Esophagus squamous epithelium (tissue), 5 donors: ENCODE data around the gene ENTREP3. TPM values are rescaled to one million over a fixed set of nuclear protein-coding genes. Genes with fewer than 3 reads are reported as not detected.

Experiments used
- DNase-seq: peaks from one replicate; lab custom pipeline; 2025; lab: John Stamatoyannopoulos, UW
- H3K27ac ChIP-seq, 4 donors: fragments of 200-600 bp; sonication (generic); one replicate each; pipeline ENCODE4 v1.5.1; 2016 to 2019; ENCODE audit warnings: mild to moderate bottlenecking in 1 of 4
- H3K27me3 ChIP-seq, 4 donors: fragments of 200-600 bp; sonication (generic); 1 replicate in 3 of 4; 2 replicates in 1 of 4; pipeline versions ENCODE4 v1.5.1 to v1.6.0; 2017 to 2021; ENCODE audit warnings: antibody characterized with exemption in 1 of 4
- H3K36me3 ChIP-seq, 3 donors: fragments of 200-600 bp; sonication (generic); one replicate each; pipeline ENCODE4 v1.5.1; 2016 to 2019
- H3K4me1 ChIP-seq, 3 donors: fragments of 200-600 bp; sonication (generic); one replicate each; pipeline ENCODE4 v1.5.1; 2017 to 2019
- H3K4me3 ChIP-seq, 4 donors: fragments of 200-600 bp; sonication (generic); 1 replicate in 3 of 4; 2 replicates in 1 of 4; pipeline ENCODE4 v1.5.1; 2016 to 2019; ENCODE audit warnings: mild to moderate bottlenecking in 2 of 4, moderate library complexity in 1 of 4
- H3K9me3 ChIP-seq, 3 donors: fragments of 200-600 bp; sonication (generic); one replicate each; pipeline ENCODE4 v1.5.1; 2016 to 2019
- CTCF ChIP-seq, 6 experiments: fragments of 450-650 bp in 4 of 6; fragments of 200-600 bp in 2 of 6; sonication (generic) in 2 of 6; IDR thresholded peaks; one replicate each; pipeline ENCODE4 v1.5.1; 2016 to 2019; ENCODE audit warnings: antibody characterized with exemption in 6 of 6, mild to moderate bottlenecking in 4 of 6, moderate library complexity in 4 of 6
- POLR2A ChIP-seq, 4 donors: fragments of 450-650 bp; IDR thresholded peaks; one replicate each; pipeline ENCODE4 v1.6.1; 2017; ENCODE audit warnings: antibody characterized with exemption in 4 of 4, mild to moderate bottlenecking in 4 of 4, moderate library complexity in 3 of 4
- WGBS, 2 donors: methylation state at CpG; one replicate each; pipeline ENCODE4 v1.1.5; 2018; 5-methylcytosine and 5-hydroxymethylcytosine counted together
- intact Hi-C: fragments of 100-400 bp; cut with DNase I; formaldehyde crosslinking; loops from one replicate; pipeline ENCODE4 v1.15.0; 2022
- total RNA-seq, 4 donors: library from RNA; depleted of rRNA; stranded (reverse); fragments of >200 nt; gene quantifications; one replicate each; pipeline ENCODE4 v1.1.0, GENCODE V29; 2016
- donor health status: DM: yes; HTN: yes; CAD: no.

The ENTREP3 gene
- total RNA-seq, 4 donors from 2014 or later: 10.5 to 27.9 (median 16.1) TPM

- TF ChIP-seq POLR2A (IDR thresholded peaks at IDR 0.05): no peak
- TF ChIP-seq CTCF (IDR thresholded peaks at IDR 0.05): peak; percentile 76 to 92 (median 86)
- 5 to 15% methylated on average over 8 to 9 of the region's 13 CpGs for WGBS, 2 donors
- intact Hi-C loops: loop anchor here (5.0 kb wide), 1 partner anchor 35 kb away; a partner anchor contains a TSS
- Histone ChIP-seq H3K36me3 (peaks cover 0 to 20% (median 0%) of the 10 kb centered on the region in 3 donors), H3K4me3 (peak overlapping the region in 3 of 4 donors; percentile 79 to 87 (median 84)), H3K4me1 (peaks cover 21 to 47% (median 26%) of the 10 kb centered on the region in 3 donors), H3K27ac (peak overlapping the region; percentile 97 to 99 (median 98)), H3K27me3 (no peaks in the 10 kb centered on the region), H3K9me3 (no peaks in the 10 kb centered on the region)
- DNase-seq: peak; percentile 46
Measured at GRCh38 chr1:155206891-155207805, 48.1 kb downstream of the ENTREP3 start.

GRCh38 chr1:155205969-155206593 is 49.2 kb downstream of the ENTREP3 start:
- TF ChIP-seq POLR2A (IDR thresholded peaks at IDR 0.05): no peak
- peak overlapping the region in 1 of 4 donors; percentile 98 for H3K27ac ChIP-seq
- no peaks in the 10 kb centered on the region for H3K9me3 ChIP-seq
- no peak for DNase-seq
- intact Hi-C loops: loop anchor here (5.0 kb wide), 1 partner anchor 36 kb away; a partner anchor contains a TSS
- peaks cover 0 to 20% (median 0%) of the 10 kb centered on the region in 3 donors for H3K36me3 ChIP-seq
- 43 to 79% methylated on average over 4 to 6 of the region's 9 CpGs for WGBS, 2 donors
- no peaks in the 10 kb centered on the region for H3K27me3 ChIP-seq
- H3K4me3 ChIP-seq: no peak overlapping the region
- H3K4me1 ChIP-seq: peaks cover 21 to 46% (median 26%) of the 10 kb centered on the region in 3 donors

- H3K4me3 ChIP-seq: no peak overlapping the region
- WGBS, 2 donors: 88% methylated on average over 11 to 12 of the region's 14 CpGs
- H3K36me3 ChIP-seq: peaks cover 0 to 20% (median 0%) of the 10 kb centered on the region in 3 donors
- no peak for DNase-seq
- H3K4me1 ChIP-seq: peaks cover 21 to 36% (median 26%) of the 10 kb centered on the region in 3 donors
- intact Hi-C loops: loop anchor here (5.0 kb wide), 1 partner anchor 37 kb away; a partner anchor contains a TSS
- no peak for TF ChIP-seq POLR2A (IDR thresholded peaks at IDR 0.05)
- no peak for TF ChIP-seq CTCF (IDR thresholded peaks at IDR 0.05)
- no peak overlapping the region for H3K27ac ChIP-seq
- H3K9me3 ChIP-seq: no peaks in the 10 kb centered on the region
- no peaks in the 10 kb centered on the region for H3K27me3 ChIP-seq
Measured at GRCh38 chr1:155205035-155205434, 50.2 kb downstream of the ENTREP3 start.

GRCh38 chr1:155202731-155203515 is 52.4 kb downstream of the ENTREP3 start:
- TF ChIP-seq POLR2A (IDR thresholded peaks at IDR 0.05) (no peak), CTCF (IDR thresholded peaks at IDR 0.05) (no peak)
- Histone ChIP-seq H3K36me3 (peaks cover 0 to 39% (median 0%) of the 10 kb centered on the region in 3 donors), H3K9me3 (no peaks in the 10 kb centered on the region), H3K27ac (no peak overlapping the region), H3K4me1 (peaks cover 14 to 18% (median 16%) of the 10 kb centered on the region in 3 donors), H3K4me3 (no peak overlapping the region), H3K27me3 (no peaks in the 10 kb centered on the region)
- no peak for DNase-seq
- intact Hi-C loops: no loop called here
- 72 to 90% methylated on average over 7 to 10 of the region's 19 CpGs for WGBS, 2 donors

- H3K36me3 ChIP-seq: peaks cover 0 to 46% (median 0%) of the 10 kb centered on the region in 3 donors
- H3K4me3 ChIP-seq: no peak overlapping the region
- H3K27ac ChIP-seq: no peak overlapping the region
- 79 to 95% methylated on average over 3 to 4 of the region's 7 CpGs for WGBS, 2 donors
- H3K4me1 ChIP-seq: peaks cover 6 to 11% (median 9%) of the 10 kb centered on the region in 3 donors
- no peak for TF ChIP-seq CTCF (IDR thresholded peaks at IDR 0.05)
- no peak for TF ChIP-seq POLR2A (IDR thresholded peaks at IDR 0.05)
- DNase-seq: no peak
- no peaks in the 10 kb centered on the region for H3K9me3 ChIP-seq
- intact Hi-C loops: no loop called here
- H3K27me3 ChIP-seq: no peaks in the 10 kb centered on the region
Measured at GRCh38 chr1:155202198-155202597, 53.1 kb downstream of the ENTREP3 start.
